Measurements from ENCODE around the gene TRMT1.
A peak's percentile ranks its signal among the peaks of the same experiment; 100 is the strongest.

TRMT1 gene

GRCh38 chr19:13122980-13123957 lies 6.7 kb upstream of the TRMT1 start:
- DNase-seq (ENCODE audit: low spot score): no peak

- no peak for DNase-seq (ENCODE audit: low spot score)
These were observed 5.8 kb upstream of the TRMT1 start for GRCh38 chr19:13122275-13122878.

- no peak for DNase-seq (ENCODE audit: low spot score)
These were observed 5.2 kb upstream of the TRMT1 start for GRCh38 chr19:13121551-13122274.

DNA sequence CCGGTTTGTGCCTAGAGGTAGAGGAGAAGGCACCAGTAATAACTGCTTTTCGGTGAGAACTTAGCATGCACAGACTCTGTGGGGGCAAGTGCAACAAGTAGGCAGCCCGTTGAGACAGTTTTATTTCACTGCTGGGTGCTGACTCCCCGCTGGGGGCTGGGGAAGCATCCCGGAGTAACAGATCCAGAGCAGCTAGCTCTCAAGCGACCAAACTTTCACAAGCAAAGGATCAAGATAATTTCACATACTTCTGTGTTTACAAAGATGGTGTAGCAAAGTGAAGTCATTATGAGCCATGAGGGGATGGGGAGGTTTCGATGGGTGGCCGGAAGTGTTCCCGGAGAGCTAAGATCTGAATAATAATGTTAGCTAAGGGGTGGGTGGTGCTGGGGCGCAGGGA lies 4.3 kb upstream of the TRMT1 start:
- no peak for DNase-seq (ENCODE audit: low spot score)

- DNase-seq (ENCODE audit: low spot score): no peak
These were observed 3.5 kb upstream of the TRMT1 start for GRCh38 chr19:13120031-13120430.

DNA sequence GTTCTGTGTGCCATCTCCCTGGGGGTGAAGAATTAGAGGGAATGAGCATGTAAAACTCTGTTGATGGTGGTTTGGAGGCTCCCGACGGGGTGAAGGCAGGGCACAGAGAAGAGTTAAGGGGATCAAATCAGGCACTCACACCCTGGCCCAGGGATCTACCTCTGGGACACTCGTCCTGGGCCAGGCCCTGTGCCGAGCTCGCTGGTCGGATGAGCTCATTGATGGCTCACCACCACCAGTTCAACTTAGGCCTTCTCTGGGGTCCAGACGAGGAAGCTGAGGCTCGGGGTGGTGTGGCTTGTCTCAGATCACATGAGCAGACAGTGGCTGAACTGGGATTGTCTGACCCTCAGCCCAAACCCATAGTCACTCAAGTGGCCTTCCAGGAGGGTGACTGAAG lies 3.1 kb upstream of the TRMT1 start:
- DNase-seq (ENCODE audit: low spot score): no peak

GRCh38 chr19:13118424-13119193 lies 2.1 kb upstream of the TRMT1 start:
- DNase-seq (ENCODE audit: low spot score): no peak

DNA sequence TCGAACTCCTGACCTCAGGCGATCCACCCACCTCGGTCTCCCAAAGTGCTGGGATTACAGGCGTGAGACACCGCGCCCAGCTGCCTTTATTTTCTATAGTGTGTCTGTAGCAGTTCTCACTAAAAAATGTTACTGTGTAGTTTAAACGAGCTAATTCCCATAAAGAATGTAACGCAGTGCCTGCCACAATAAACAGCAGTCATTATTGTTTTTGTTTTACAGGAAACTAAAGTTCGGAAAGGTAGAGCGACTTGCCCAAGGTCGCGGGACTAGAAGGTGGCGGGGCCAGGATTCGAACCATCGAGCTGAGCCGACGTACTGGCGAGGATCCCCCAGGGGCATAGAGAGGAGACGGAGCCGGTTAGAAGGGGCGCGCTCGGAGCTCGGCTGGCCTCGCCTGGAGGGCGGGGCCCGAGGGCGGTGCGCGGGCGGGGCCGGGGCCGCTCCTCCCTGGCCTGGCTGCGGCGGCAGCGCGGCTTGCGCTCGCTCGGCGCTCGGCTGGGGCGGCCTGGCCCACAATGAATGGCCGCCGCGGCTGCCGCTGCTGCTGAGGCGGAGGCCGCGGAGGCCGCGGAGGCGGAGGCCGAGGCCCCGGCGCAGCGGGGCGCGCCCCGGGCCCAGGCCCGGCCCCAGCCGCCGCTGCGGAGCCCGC lies 1.4 kb upstream of the TRMT1 start, which contains the start of gene NACC1:
Gene NACC1, plus strand, starts transcription at position 493 of the 652 bp plus-strand sequence. CDS start 16,944 bp downstream, outside the sequence.
- DNase-seq (ENCODE audit: low spot score): peak; percentile 95

- no peak for DNase-seq (ENCODE audit: low spot score)
These were observed 734 bp upstream of the TRMT1 start for GRCh38 chr19:13117176-13117771.

GRCh38 chr19:13115936-13116281 lies 631 bp downstream of the TRMT1 start:
- no peak for DNase-seq (ENCODE audit: low spot score)

- DNase-seq (ENCODE audit: low spot score): no peak
These were observed 4.0 kb downstream of the TRMT1 start for GRCh38 chr19:13112555-13112954.

DNA sequence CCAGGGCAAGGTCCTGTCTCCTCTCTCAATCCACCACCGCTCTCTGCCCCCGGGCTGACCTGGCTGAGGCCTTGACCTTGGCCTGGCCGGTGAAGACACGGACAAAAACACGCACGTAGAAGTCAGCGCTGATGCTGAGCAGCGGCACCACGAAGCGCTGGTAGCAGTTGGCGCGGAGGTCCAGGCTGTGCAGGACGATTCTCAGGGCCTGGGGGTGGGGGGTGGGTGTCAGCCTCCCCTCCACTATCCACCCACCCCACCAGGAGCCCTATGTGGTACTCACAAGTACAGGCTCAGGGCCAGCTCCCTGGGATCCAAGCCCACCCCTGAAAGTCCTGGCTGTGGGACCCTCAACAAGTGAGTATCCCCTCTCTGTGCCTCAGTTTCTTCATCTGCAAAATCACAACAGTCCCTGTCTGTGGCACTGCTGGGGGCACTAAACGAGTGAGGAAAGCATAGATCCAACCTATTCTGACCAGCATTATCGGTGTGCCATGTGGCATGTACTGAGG lies 6.4 kb downstream of the TRMT1 start:
- DNase-seq (ENCODE audit: low spot score): no peak

DNA sequence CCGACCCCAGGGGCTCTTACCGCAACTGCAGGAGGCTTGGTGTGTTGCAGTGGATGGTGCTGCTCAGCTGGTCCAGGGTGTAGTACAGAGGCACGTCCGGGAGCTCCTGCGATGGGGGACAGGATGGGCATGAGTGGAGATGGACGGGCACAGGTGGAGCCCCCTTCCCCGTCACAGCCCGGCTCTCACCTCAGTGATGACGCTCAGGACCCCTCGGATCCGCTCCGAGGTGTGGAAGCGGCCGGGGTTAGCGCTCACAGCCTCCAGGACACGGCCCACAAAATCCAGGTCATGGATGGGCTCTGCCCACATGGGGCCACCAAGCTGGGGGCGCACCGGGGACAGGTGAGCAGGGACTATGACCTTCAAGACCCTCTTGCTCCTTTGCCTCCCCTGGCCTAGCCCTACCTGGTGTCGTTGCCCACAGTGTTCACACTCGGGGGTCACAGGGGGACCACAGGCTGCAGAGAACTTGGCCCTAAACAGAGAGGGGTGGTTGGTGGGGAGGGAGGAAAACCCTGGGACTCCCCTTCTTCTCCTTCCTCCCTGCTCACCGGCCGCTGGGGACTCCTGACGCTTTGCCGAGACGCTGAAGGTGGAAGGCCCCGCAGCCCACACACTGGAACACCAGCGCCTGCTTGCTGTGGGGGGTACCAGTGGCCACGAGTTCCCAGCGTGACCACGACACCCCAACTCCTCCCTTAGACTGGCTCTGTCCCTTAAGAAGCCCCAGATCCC lies 7.0 kb downstream of the TRMT1 start:
- DNase-seq (ENCODE audit: low spot score): no peak

DNA sequence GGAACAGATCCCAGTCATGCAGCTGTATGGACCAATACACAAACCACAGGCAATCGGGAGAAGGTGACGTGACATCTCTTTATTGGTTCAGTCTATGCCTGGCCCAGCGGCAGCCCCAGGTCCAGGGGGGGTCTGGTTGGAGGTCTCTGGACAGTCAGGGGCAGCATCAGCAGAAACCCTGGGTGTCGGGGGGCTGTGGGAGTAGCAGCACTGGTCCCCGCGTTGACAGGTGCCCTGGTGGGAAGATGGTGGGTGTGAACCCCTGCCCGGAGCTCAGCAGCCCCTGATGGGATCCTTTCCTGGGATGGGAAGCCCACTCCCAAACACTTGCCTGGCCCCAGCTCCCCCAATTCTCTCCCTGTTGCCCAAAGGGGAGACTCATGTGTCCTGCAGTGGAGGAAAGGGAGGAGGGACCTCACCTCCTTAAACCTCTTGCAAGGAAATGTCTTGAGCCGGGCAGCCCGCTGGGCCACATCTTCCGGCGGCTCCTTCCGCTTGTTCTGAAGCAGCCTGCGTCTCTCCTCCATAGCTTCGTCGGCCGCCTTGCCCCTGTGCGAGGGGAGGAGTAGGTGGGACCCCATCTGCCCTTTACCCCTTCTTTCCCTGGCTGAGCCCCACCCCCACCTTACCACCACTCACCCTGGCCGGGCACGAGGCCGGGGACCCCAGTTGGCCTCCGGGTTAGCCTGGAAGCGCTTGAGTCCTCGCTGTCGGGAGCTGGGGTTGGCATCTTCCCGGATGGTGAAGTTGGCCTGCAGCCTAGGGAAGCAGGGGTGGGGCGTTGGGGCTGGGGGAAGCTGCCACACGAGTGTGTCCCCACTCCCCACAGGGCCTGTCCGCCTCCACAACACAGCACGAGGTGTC lies 11.5 kb downstream of the TRMT1 start:
- no peak for DNase-seq (ENCODE audit: low spot score)

DNA sequence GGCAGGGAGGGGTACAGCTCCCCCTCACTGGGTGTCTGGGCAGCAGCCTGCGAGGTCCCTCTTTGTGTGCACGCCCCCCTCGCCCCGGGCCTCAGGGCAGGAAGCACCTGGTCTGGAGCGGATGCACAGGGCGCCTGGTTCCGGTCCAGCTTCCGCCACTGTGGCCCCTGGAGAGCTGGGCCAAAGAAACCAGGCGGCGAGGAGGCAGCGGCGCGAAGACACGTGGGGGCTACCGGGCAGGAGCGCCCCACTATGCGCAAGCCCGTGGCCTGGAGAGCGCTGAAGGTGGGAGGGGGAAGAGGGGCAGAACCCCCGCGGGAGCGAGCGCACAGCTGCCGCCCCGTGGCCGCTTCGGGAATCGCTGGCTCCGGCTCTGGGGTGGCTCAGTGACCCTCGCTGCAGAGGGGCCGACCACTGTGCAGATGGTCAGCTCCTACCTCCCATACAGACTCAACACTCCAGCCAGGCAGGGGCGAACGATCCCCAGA lies 12.1 kb downstream of the TRMT1 start:
- peak; percentile 72 for DNase-seq (ENCODE audit: low spot score)

DNA sequence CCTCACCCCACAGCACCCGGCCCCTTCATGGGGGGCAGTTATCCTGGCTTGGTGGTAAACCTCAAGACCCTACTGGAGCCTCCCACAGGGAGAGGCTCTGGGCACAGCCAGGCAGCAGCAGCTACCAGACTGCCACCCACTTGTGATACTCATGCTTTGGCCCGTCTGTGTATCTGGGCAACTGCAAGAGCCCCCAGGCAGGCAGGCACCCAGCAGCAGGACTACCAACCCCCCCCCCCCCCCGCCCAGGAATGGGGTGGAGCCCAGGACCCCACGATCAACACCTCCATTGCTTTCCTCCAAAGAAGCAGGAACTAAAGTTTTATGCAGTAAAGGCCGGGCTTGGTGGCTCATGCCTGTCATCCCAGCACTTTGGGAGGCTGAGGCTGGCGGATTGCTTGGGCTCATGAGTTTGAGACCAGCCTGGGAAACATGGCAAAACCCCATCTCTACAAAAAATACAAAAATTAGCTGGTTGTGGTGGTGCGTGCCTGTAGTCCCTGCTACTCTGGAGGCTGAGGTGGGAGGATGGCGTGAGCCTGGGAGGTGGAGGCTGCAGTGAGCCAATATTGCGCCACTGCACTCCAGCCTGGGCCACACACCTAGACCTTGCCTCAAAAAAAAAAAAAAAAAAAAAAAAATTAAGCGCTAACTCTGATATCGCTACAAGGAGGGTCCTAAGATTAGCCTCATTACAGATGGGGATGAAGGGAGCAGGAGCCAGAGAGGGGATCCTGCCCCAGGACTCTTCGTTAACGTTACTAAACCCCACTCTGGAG lies 12.8 kb downstream of the TRMT1 start:
- DNase-seq (ENCODE audit: low spot score): peak; percentile 59

DNA sequence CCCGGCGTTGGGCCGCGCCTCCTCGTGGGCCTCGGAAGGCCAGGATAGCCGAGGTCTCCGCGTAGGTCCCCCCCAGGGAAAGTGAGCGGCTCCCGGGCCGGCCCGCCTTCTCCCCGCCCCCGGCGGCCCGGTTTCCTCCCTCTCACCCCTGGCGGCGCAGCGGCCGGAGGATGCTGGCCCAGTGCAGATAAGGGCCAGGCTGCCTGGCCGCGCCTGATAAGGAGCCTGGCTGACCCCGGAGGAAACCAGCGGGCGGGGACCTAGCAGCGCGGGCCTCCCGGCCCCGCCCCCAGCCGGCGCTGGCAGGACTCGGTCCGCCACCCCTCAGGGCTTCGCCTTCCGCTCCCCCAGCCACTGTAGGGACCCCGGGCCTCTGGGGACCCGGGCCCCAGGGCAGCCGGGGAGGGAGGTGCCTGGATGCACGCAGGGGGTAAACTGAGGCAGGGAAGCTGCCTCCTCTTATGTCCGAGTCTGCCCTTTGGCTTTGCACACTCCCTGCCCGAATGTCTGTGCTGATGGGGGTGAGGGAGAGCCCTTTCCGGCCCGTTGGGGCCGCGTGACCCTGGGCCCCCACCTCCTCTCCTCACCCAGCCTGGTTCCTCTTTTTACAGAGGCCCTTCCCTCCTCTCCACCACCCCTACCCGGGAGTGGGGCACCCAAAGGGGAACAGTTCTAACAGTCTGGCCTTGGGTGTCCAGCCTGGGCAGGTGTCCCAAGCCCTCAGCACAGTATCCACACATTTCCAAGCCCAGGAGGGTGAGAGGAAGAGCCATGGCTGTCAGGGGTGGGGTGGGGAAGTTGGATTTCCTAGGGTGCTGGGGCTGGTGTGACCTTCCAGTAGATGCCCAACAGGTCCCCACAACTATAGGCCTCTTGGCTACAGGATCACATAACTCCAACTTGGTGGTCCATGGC lies 13.6 kb downstream of the TRMT1 start, which contains the start of gene LYL1:
Gene LYL1, minus strand, starts transcription at position 193 of the 915 bp plus-strand sequence. CDS start 1,687 bp downstream, outside the sequence.
- DNase-seq (ENCODE audit: low spot score): peak; percentile 72

Data from left forelimb (tissue), 1 donor.